Trophoblast cell (in vitro differentiated cells and primary cell): ENCODE measurements around the gene SRSF5.

Experiments
- DNase-seq, 2 donors: peaks; one replicate each; pipeline ENCODE4 v3.0.0-alpha.2; 2016
- H2AFZ ChIP-seq: 2 replicates; pipeline ENCODE4 v1.6.1; 2013; ENCODE audit warnings: low read length, moderate library complexity, mild to moderate bottlenecking; ENCODE audit not compliant: insufficient read depth, poor library complexity
- H2AK5ac ChIP-seq: 2 replicates; pipeline ENCODE4 v1.6.1; 2013; ENCODE audit warnings: mild to moderate bottlenecking, low read length
- H2BK120ac ChIP-seq: 2 replicates; pipeline ENCODE4 v1.6.1; 2013; ENCODE audit warnings: low read length, mild to moderate bottlenecking, moderate library complexity; ENCODE audit not compliant: insufficient read depth, poor library complexity
- H2BK12ac ChIP-seq: 2 replicates; pipeline ENCODE4 v1.6.1; 2013; ENCODE audit warnings: mild to moderate bottlenecking, low read length, moderate library complexity
- H2BK5ac ChIP-seq: 2 replicates; pipeline ENCODE4 v1.6.1; 2013; ENCODE audit warnings: low read length, low read depth, moderate library complexity, mild to moderate bottlenecking; ENCODE audit not compliant: poor library complexity
- H3K14ac ChIP-seq: 2 replicates; pipeline ENCODE4 v1.6.1; 2013; ENCODE audit warnings: mild to moderate bottlenecking, low read length
- H3K18ac ChIP-seq: 2 replicates; pipeline ENCODE4 v1.6.1; 2013; ENCODE audit warnings: mild to moderate bottlenecking, low read length
- H3K23ac ChIP-seq: 2 replicates; pipeline ENCODE4 v1.6.1; 2013; ENCODE audit warnings: low read length
- H3K27ac ChIP-seq: 2 replicates; pipeline ENCODE4 v1.5.1; 2013; ENCODE audit warnings: low read depth, mild to moderate bottlenecking, inconsistent platforms, low read length, moderate library complexity
- H3K27me3 ChIP-seq: 2 replicates; pipeline ENCODE4 v1.6.1; 2013; ENCODE audit warnings: inconsistent platforms, mild to moderate bottlenecking, low read length, moderate library complexity; ENCODE audit not compliant: insufficient read depth
- H3K36me3 ChIP-seq, 2 experiments: 1 replicate in 1 of 2; 2 replicates in 1 of 2; pipeline ENCODE4 v1.6.1; 2013; ENCODE audit warnings: low read length in 2 of 2, mild to moderate bottlenecking in 2 of 2, moderate library complexity in 1 of 2; ENCODE audit not compliant: insufficient read depth in 2 of 2, control insufficient read depth in 1 of 2
- H3K4ac ChIP-seq: 2 replicates; pipeline ENCODE4 v1.6.1; 2013; ENCODE audit warnings: low read depth, mild to moderate bottlenecking, low read length, moderate library complexity
- H3K4me1 ChIP-seq, 2 experiments: 1 replicate in 1 of 2; 2 replicates in 1 of 2; pipeline ENCODE4 v1.6.1; 2013; ENCODE audit warnings: low read length in 2 of 2, mild to moderate bottlenecking in 2 of 2, moderate library complexity in 1 of 2; ENCODE audit not compliant: insufficient read depth in 2 of 2, control insufficient read depth in 1 of 2
- H3K4me2 ChIP-seq: 2 replicates; pipeline ENCODE4 v1.6.1; 2013; ENCODE audit warnings: inconsistent platforms, mild to moderate bottlenecking, low read length, moderate library complexity
- H3K4me3 ChIP-seq: 2 replicates; pipeline ENCODE4 v1.5.1; 2013; ENCODE audit warnings: mild to moderate bottlenecking, low read depth, low read length, inconsistent platforms
- H3K79me1 ChIP-seq: one replicate; pipeline ENCODE4 v1.6.1; 2013; ENCODE audit warnings: low read length
- H3K79me2 ChIP-seq: 2 replicates; pipeline ENCODE4 v1.6.1; 2013; ENCODE audit warnings: low read length, mild to moderate bottlenecking; ENCODE audit not compliant: control insufficient read depth, insufficient read depth, poor library complexity
- H3K9ac ChIP-seq: 2 replicates; pipeline ENCODE4 v1.6.1; 2013; ENCODE audit warnings: mild to moderate bottlenecking, low read length
- H3K9me3 ChIP-seq: 2 replicates; pipeline ENCODE4 v1.6.1; 2013; ENCODE audit warnings: low read depth, mild to moderate bottlenecking, control low read depth, inconsistent platforms, low read length; ENCODE audit not compliant: insufficient read depth
- H4K12ac ChIP-seq: 2 replicates; pipeline ENCODE4 v1.6.1; 2013; ENCODE audit warnings: low read depth, mild to moderate bottlenecking, low read length, moderate library complexity
- H4K8ac ChIP-seq: 2 replicates; pipeline ENCODE4 v1.6.1; 2013; ENCODE audit warnings: low read depth, mild to moderate bottlenecking, low read length, moderate library complexity
- H4K91ac ChIP-seq: one replicate; pipeline ENCODE4 v1.6.1; 2013; ENCODE audit warnings: low read depth, mild to moderate bottlenecking, low read length, moderate library complexity
- WGBS: extraction: QIAGEN DNeasy Blood & Tissue Kit; methylation state at CpG from one replicate; pipeline ENCODE4 v1.1.7; 2013; ENCODE audit warnings: missing lambda C conversion rate; ENCODE audit not compliant: insufficient read length, insufficient coverage; ENCODE audit errors: extremely low coverage; 5-methylcytosine and 5-hydroxymethylcytosine counted together

The SRSF5 gene

GRCh38 chr14:69760810-69761209 is 6.1 kb upstream of the SRSF5 start:
- H2BK120ac ChIP-seq: no peak overlapping the region
- no peaks in the 10 kb centered on the region for H3K27me3 ChIP-seq
- H2BK5ac ChIP-seq: no peak overlapping the region
- H3K4ac ChIP-seq: no peak overlapping the region
- H3K18ac ChIP-seq: no peak overlapping the region
- H4K91ac ChIP-seq: no peak overlapping the region
- no CpG with 5 or more reads among the region's 1 CpG for WGBS
- no peak overlapping the region for H2AK5ac ChIP-seq
- no peaks in the 10 kb centered on the region for H3K9me3 ChIP-seq
- no peaks in the 10 kb centered on the region for H3K79me2 ChIP-seq
- no peaks in the 10 kb centered on the region for H3K36me3 ChIP-seq
- H3K79me1 ChIP-seq: no peaks in the 10 kb centered on the region
- H3K4me3 ChIP-seq: no peak overlapping the region
- no peak overlapping the region for H2BK12ac ChIP-seq
- no peak overlapping the region for H3K27ac ChIP-seq
- no peak overlapping the region for H3K4me2 ChIP-seq
- H3K23ac ChIP-seq: no peak overlapping the region
- H2AFZ ChIP-seq: no peak overlapping the region
- no peak for DNase-seq
- H3K4me1 ChIP-seq: no peaks in the 10 kb centered on the region
- H4K8ac ChIP-seq: no peak overlapping the region
- no peak overlapping the region for H4K12ac ChIP-seq
- H3K9ac ChIP-seq: no peak overlapping the region
- H3K14ac ChIP-seq: no peak overlapping the region

- Histone ChIP-seq H2BK12ac (no peak overlapping the region), H3K9ac (no peak overlapping the region), H3K27ac (no peak overlapping the region), H3K9me3 (no peaks in the 10 kb centered on the region), H3K79me1 (peaks cover 12% of the 10 kb centered on the region), H2BK5ac (no peak overlapping the region), H4K12ac (no peak overlapping the region), H3K36me3 (peaks cover 2 to 8% of the 10 kb centered on the region in 2 experiments), H3K27me3 (no peaks in the 10 kb centered on the region), H3K4me2 (no peak overlapping the region), H4K91ac (no peak overlapping the region), H3K79me2 (peaks cover 9% of the 10 kb centered on the region), H4K8ac (no peak overlapping the region), H3K4me1 (peaks cover 0 to 6% of the 10 kb centered on the region in 2 experiments), H3K18ac (no peak overlapping the region), H3K4ac (no peak overlapping the region), H3K23ac (no peak overlapping the region), H3K4me3 (no peak overlapping the region), H2AFZ (no peak overlapping the region), H2BK120ac (no peak overlapping the region), H2AK5ac (no peak overlapping the region), H3K14ac (no peak overlapping the region)
- no CpG with 5 or more reads among the region's 6 CpGs for WGBS
- no peak for DNase-seq
Observed at GRCh38 chr14:69763761-69764510, 3.0 kb upstream of the SRSF5 start.

DNA sequence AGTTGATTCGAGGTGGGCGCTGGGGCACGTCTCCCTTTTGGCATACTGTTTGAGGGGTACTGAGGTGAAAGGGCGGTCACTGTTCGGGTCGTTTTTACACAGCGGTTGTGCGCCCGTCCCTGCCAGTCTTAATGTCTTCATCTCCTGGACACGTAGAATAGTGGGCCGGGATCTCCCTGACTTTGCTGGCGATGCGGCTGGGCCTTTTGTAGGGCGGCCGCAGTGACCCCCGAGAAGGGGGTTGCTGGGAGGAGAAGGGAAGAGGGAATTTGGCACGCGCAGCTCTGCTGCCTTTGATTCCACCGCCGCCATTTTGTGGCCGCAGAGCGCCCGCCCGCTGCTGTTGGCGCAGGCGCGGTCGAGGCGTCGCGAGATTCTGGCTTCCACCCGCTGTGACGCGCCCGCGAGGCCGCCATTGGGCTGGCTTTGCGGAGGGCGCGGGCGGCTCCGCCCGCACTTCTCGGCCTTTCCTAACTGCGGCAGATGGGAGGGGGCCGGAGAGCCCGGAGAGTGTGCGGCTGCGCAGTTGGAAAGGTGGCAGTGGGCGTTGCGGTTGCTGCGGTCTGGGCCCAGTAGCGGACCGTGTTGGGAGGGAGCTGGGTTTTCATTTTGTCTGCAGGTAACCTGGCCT is 542 bp downstream of the SRSF5 start:
- Histone ChIP-seq H3K18ac (peak overlapping the region; percentile 90), H3K36me3 (peaks cover 18 to 31% of the 10 kb centered on the region in 2 experiments), H3K9ac (peak overlapping the region; percentile 100), H3K9me3 (no peaks in the 10 kb centered on the region), H2BK12ac (no peak overlapping the region), H4K91ac (peak overlapping the region; percentile 97), H3K4me3 (peak overlapping the region; percentile 95), H2AK5ac (peak overlapping the region; percentile 85), H4K8ac (peak overlapping the region; percentile 98), H3K79me2 (peaks cover 9% of the 10 kb centered on the region), H4K12ac (peak overlapping the region; percentile 91), H3K23ac (no peak overlapping the region), H3K27me3 (no peaks in the 10 kb centered on the region), H3K27ac (peak overlapping the region; percentile 88), H2BK5ac (peak overlapping the region; percentile 82), H3K14ac (peak overlapping the region; percentile 95), H2BK120ac (peak overlapping the region; percentile 67), H3K4me2 (peak overlapping the region; percentile 73), H3K79me1 (peaks cover 12% of the 10 kb centered on the region), H3K4me1 (peaks cover 0 to 10% of the 10 kb centered on the region in 2 experiments), H3K4ac (peak overlapping the region; percentile 97), H2AFZ (peak overlapping the region; percentile 71)
- DNase-seq: peak; percentile 93
- WGBS: no CpG with 5 or more reads among the region's 54 CpGs

DNA sequence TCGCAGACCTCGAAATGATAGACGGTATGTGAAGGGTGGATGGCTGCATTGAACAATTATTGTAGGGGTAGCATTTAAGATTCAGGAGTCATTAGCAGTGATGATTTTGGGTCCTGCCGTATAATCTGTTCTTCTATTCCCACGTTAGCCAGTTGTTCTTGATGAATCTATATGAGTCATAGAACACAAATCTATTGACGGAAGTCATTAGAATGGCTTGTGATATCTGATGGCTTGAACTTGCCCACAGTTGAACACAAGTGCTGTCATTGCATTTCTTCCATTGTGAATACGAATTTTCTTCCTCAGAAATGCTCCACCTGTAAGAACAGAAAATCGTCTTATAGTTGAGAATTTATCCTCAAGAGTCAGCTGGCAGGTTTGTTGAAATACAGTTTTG is 1.9 kb downstream of the SRSF5 start:
- peak in 1 of 2 donors; percentile 45 for DNase-seq
- H2BK12ac ChIP-seq: no peak overlapping the region
- peaks cover 9% of the 10 kb centered on the region for H3K79me2 ChIP-seq
- no peak overlapping the region for H2BK120ac ChIP-seq
- H3K9me3 ChIP-seq: no peaks in the 10 kb centered on the region
- peaks cover 12% of the 10 kb centered on the region for H3K79me1 ChIP-seq
- H3K23ac ChIP-seq: no peak overlapping the region
- no peak overlapping the region for H4K8ac ChIP-seq
- H2AK5ac ChIP-seq: no peak overlapping the region
- H2BK5ac ChIP-seq: no peak overlapping the region
- H3K14ac ChIP-seq: no peak overlapping the region
- H4K12ac ChIP-seq: no peak overlapping the region
- peak overlapping the region; percentile 81 for H3K4ac ChIP-seq
- H3K4me3 ChIP-seq: no peak overlapping the region
- WGBS: no CpG with 5 or more reads among the region's 8 CpGs
- H3K18ac ChIP-seq: no peak overlapping the region
- no peaks in the 10 kb centered on the region for H3K27me3 ChIP-seq
- no peak overlapping the region for H3K9ac ChIP-seq
- peaks cover 21 to 40% of the 10 kb centered on the region in 2 experiments for H3K36me3 ChIP-seq
- H3K4me1 ChIP-seq: peaks cover 0 to 10% of the 10 kb centered on the region in 2 experiments
- H2AFZ ChIP-seq: no peak overlapping the region
- peak overlapping the region; percentile 73 for H3K4me2 ChIP-seq
- no peak overlapping the region for H3K27ac ChIP-seq
- no peak overlapping the region for H4K91ac ChIP-seq
